Activated CD4-positive, alpha-beta T cell treated with anti-CD3 and anti-CD28 coated beads for 36 hours (primary cell): ENCODE data around the gene RC3H1. TPM values are rescaled to one million over a fixed set of nuclear protein-coding genes. Genes with fewer than 3 reads are reported as not detected.
A peak's percentile ranks its signal among the peaks of the same experiment; 100 is the strongest.

ENCODE experiments used
- ATAC-seq: fragments of 200-7000 bp; cut with Tn5 transposase; one replicate; pipeline ENCODE4 v1.10.0; 2021; ENCODE audit warnings: mild to moderate bottlenecking, moderate library complexity
- CTCF ChIA-PET: fragments of 350-600 bp; sonication (Branson Sonifier 250); formaldehyde crosslinking; loops from one replicate; lab custom pipeline; 2021; ENCODE audit warnings: antibody characterized with exemption; lab: Charles Lee
- POLR2A ChIA-PET: fragments of 350-600 bp; sonication (Branson Sonifier 250); formaldehyde crosslinking; loops from one replicate; lab custom pipeline; 2021; ENCODE audit warnings: antibody characterized with exemption, inconsistent platforms; lab: Charles Lee
- DNase-seq: peaks from one replicate; pipeline ENCODE4 v3.0.0-alpha.2; 2020
- H3K27ac Mint-ChIP-seq: one replicate; pipeline ENCODE4 v1.8.0; 2021; ENCODE audit warnings: mixed read lengths
- H3K27me3 Mint-ChIP-seq: one replicate; pipeline ENCODE4 v1.8.0; 2021; ENCODE audit warnings: mixed read lengths
- H3K36me3 Mint-ChIP-seq: one replicate; pipeline ENCODE4 v1.8.0; 2021; ENCODE audit warnings: low read depth, mixed read lengths
- H3K4me1 Mint-ChIP-seq: one replicate; pipeline ENCODE4 v1.8.0; 2021; ENCODE audit warnings: mixed read lengths
- H3K4me3 Mint-ChIP-seq: one replicate; pipeline ENCODE4 v1.8.0; 2021; ENCODE audit warnings: mild to moderate bottlenecking, moderate library complexity, mixed read lengths
- H3K9me3 Mint-ChIP-seq: one replicate; pipeline ENCODE4 v1.8.0; 2021; ENCODE audit warnings: low read depth, mixed read lengths
- intact Hi-C, 2 experiments: fragments of 100-400 bp; cut with DNase I in 1 of 2; cut with micrococcal nuclease in 1 of 2; formaldehyde crosslinking; loops; one replicate each; pipeline versions ENCODE4 v1.14.2 to v1.15.1; 2022 to 2024; cut with DNase I, micrococcal nuclease
- total RNA-seq, 2 experiments: library from RNA; stranded (reverse); gene quantifications; one replicate each; pipeline ENCODE4 v1.2.3, GENCODE V29; 2021

The RC3H1 gene
- total RNA-seq, 2 experiments from 2014 or later: 27.3 to 37.0 TPM

DNA sequence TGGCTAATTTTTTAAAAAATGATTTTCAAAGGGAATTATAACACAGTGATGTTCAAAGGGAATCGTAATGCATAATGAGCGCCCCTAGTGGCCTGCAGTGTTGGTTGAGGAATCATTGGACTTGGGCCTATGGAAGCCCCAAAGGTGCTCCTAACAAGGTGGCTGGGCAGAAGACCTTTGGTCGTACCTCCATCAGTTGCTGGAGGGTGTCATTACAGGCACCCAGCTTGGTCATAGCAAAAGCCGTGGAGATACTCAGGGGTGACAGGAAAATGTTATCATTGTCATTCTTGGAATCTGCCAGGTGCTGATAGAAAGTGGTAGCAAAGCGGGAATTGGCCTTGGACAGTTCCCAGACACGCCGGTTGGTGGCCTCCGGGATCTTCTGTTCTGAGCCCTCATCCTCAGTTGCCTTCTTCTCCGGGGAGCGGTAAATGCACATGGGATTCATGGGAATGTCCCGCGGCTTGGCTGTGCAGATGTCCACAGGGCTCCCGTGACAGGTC, 107.7 kb downstream of the RC3H1 start:
- Mint-ChIP-seq H3K9me3 (no peaks in the 10 kb centered on the region), H3K36me3 (peaks cover 2% of the 10 kb centered on the region), H3K4me3 (no peak overlapping the region), H3K27ac (no peak overlapping the region), H3K4me1 (no peaks in the 10 kb centered on the region), H3K27me3 (no peaks in the 10 kb centered on the region)
- intact Hi-C loops: no loop called here
- DNase-seq (peak; percentile 55), ATAC-seq (no peak)
- POLR2A ChIA-PET: no interaction called here
- CTCF ChIA-PET: interaction anchor here (0.6 to 0.9 kb wide), 2 partner anchors 16 to 50 kb away, joined by 4 read pairs; no protein-coding TSS in a partner anchor

DNA sequence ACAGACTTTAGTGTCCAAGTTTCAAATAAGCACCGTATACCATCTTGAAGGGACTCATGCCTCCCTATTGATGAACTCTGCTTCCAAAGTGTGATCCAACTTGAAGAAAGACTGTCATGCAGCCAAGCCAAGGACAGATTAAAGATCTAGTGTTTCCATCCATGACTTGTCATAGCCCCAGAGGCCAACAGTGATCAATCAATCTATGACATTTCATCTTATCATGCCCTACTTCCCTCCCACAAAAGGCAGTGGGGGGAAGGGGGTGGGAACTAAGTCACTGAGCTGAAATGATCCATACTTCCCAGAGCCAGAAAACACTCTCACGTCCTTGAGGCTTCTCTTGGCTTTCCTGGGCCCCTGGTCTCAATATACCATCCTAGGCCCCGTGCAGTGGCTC, 109.0 kb downstream of the RC3H1 start:
- no peaks in the 10 kb centered on the region for H3K4me1 Mint-ChIP-seq
- H3K9me3 Mint-ChIP-seq: no peaks in the 10 kb centered on the region
- no peak overlapping the region for H3K4me3 Mint-ChIP-seq
- no peak overlapping the region for H3K27ac Mint-ChIP-seq
- POLR2A ChIA-PET: no interaction called here
- no peaks in the 10 kb centered on the region for H3K27me3 Mint-ChIP-seq
- no peak for DNase-seq
- CTCF ChIA-PET: interaction anchor here (0.7 to 0.8 kb wide), 2 partner anchors 21 to 841 kb away, joined by 3 read pairs; no protein-coding TSS in a partner anchor
- peaks cover 6% of the 10 kb centered on the region for H3K36me3 Mint-ChIP-seq
- ATAC-seq: no peak
- intact Hi-C loops: no loop called here

DNA sequence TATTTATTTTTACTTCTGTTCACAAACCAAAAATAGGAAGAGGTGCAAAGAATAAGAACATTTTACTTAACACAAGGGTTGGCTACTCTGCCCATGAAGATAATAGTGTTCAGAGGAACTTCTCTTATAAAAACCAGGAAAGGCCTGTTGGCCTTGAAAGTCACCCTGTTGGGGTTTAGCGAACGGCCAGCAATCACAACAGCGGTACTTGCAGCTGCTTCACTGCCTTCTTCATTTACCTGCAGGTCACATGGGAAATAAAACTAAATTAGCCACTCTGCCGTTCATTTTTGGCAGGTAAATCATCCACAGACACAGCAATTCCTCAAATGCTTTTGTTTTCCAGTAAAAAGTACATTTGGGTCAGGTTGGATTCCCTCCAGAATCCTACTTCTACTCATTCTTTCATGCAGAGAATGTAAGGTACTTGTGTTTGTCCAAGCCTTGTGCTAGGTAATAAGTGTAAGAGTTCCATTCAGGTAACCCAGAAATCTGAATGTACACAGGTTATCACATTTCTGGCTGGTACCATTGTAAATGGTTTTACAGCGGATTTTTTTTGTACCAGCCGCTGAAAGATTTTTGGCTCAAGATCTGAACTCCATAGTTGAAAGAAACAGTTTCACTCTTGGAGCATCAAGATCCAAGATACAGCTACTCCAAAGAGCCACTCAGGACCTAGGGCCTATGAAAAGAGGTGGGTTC, 118.2 kb downstream of the RC3H1 start:
- Mint-ChIP-seq H3K4me3 (no peak overlapping the region), H3K4me1 (peaks cover 13% of the 10 kb centered on the region), H3K27ac (no peak overlapping the region), H3K9me3 (no peaks in the 10 kb centered on the region), H3K36me3 (no peaks in the 10 kb centered on the region), H3K27me3 (no peaks in the 10 kb centered on the region)
- CTCF ChIA-PET: no interaction called here
- no peak for DNase-seq
- no peak for ATAC-seq
- intact Hi-C loops: no loop called here
- POLR2A ChIA-PET: no interaction called here

DNA sequence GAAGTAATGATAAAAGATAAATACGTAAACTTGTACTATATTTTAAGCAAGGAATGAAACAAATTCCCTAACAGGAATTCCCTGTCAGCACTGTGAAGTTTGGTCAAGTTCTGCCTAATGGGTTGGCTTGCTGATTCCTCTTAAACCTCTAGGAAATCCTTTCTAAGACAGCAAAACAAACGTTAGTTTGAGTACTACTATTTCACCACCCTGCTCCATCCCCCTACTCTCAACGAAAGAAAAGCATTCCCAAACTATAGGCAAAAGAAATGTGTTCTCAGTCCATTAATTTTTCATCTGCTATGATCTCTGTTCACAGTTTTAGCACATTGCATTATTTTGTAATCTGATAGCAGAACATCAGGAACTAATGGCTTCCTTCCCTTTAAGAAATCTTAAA, 121.2 kb downstream of the RC3H1 start:
- POLR2A ChIA-PET: interaction anchor here (0.6 kb wide), 1 partner anchor 103 kb away, joined by 3 read pairs; no protein-coding TSS in a partner anchor
- Mint-ChIP-seq H3K4me3 (no peak overlapping the region), H3K27me3 (no peaks in the 10 kb centered on the region), H3K36me3 (no peaks in the 10 kb centered on the region), H3K27ac (no peak overlapping the region), H3K4me1 (peaks cover 13% of the 10 kb centered on the region), H3K9me3 (no peaks in the 10 kb centered on the region)
- CTCF ChIA-PET: no interaction called here
- no peak for DNase-seq
- no peak for ATAC-seq
- intact Hi-C loops: no loop called here

DNA sequence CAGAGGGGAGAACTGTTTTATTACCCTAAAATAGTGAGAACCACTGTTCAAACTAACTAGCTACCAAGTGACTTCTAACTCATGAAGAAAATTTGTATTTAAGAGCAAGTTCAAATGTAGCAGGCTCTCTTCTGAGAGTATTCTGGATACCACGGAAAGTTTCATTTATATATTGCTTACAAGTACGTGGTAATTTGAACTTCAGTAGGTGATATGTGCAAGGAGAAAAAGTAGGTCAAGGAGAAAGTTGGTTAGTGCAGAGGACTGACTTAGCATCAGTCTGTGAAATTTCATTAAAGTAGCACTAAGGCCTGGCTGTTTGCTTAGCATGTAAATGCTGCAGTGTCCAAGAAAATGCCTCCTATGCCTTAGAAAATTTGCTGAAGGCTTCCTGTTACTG, 121.7 kb downstream of the RC3H1 start:
- DNase-seq (no peak), ATAC-seq (peak; percentile 60)
- H3K27me3 Mint-ChIP-seq: no peaks in the 10 kb centered on the region
- no peak overlapping the region for H3K27ac Mint-ChIP-seq
- ChIA-PET CTCF (no interaction called here), POLR2A (no interaction called here)
- H3K36me3 Mint-ChIP-seq: no peaks in the 10 kb centered on the region
- no peaks in the 10 kb centered on the region for H3K9me3 Mint-ChIP-seq
- no peak overlapping the region for H3K4me3 Mint-ChIP-seq
- H3K4me1 Mint-ChIP-seq: peaks cover 13% of the 10 kb centered on the region
- intact Hi-C loops: no loop called here

DNA sequence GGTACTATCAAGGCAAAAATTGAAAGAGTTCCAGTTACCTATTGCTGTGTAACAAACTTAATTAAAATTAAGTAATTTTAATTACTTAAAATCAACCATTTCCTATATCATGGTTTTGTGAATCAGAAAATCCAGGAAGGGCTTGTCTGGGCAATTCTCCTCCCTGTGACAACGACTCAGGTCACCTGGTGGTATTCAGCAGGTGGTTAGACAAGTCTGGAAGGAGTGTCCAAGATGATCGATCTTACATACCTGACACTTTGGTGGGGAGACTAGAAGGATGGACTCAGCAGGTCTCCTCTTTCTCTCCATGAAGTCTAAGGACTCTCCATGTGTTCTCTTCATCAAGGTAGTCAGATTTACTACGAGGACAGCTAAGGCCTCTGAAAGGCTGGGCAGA, 128.0 kb downstream of the RC3H1 start:
- H3K36me3 Mint-ChIP-seq: peaks cover 24% of the 10 kb centered on the region
- ATAC-seq: no peak
- CTCF ChIA-PET: no interaction called here
- DNase-seq: no peak
- POLR2A ChIA-PET: no interaction called here
- H3K9me3 Mint-ChIP-seq: no peaks in the 10 kb centered on the region
- H3K27ac Mint-ChIP-seq: no peak overlapping the region
- H3K27me3 Mint-ChIP-seq: no peaks in the 10 kb centered on the region
- no peak overlapping the region for H3K4me3 Mint-ChIP-seq
- intact Hi-C loops: no loop called here
- peaks cover 3% of the 10 kb centered on the region for H3K4me1 Mint-ChIP-seq

DNA sequence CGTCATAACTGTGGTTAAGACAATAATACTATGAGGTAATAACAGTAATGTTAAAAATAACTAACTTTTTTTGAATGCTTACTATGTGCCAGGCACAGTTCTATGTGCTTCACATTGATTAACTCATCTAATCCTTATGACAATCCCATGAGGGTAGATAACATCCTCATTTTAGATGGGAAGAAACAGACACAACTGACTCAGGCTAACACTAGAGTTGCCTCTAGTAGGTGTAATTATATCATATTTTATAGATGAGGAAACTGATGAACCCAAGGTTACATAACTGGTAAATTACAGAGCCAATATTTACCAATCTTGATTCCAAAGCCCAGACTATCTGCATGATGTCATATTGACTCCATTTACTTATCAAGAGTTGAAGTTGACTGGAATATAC, 128.5 kb downstream of the RC3H1 start:
- no peaks in the 10 kb centered on the region for H3K9me3 Mint-ChIP-seq
- intact Hi-C loops: no loop called here
- H3K4me1 Mint-ChIP-seq: peaks cover 3% of the 10 kb centered on the region
- no peak overlapping the region for H3K4me3 Mint-ChIP-seq
- CTCF ChIA-PET: no interaction called here
- H3K36me3 Mint-ChIP-seq: peaks cover 25% of the 10 kb centered on the region
- DNase-seq (no peak), ATAC-seq (no peak)
- H3K27me3 Mint-ChIP-seq: no peaks in the 10 kb centered on the region
- no peak overlapping the region for H3K27ac Mint-ChIP-seq
- POLR2A ChIA-PET: no interaction called here

DNA sequence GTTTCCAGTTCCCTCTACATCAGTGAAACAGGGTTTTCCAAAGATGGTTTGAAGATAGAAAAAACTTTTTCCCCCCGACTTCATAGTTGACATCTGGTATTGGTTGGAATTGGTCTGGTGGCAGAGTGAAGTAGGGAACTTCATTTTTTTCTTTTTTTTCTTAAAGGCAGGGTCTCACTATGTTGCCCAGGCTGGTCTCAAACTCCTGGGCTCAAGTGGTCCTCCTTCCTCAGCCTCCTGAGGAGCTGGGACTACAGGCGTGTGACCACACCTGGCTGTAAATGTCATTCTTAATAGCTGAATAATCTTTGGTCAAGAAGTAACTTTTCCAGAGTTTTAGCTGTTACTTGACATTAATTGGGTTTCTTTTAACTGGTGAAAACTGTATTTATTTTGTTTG, 132.3 kb downstream of the RC3H1 start:
- DNase-seq (no peak), ATAC-seq (no peak)
- Mint-ChIP-seq H3K27ac (no peak overlapping the region), H3K4me1 (peaks cover 22% of the 10 kb centered on the region), H3K36me3 (peaks cover 48% of the 10 kb centered on the region), H3K27me3 (no peaks in the 10 kb centered on the region), H3K9me3 (no peaks in the 10 kb centered on the region), H3K4me3 (no peak overlapping the region)
- ChIA-PET CTCF (interaction anchor here (0.7 to 1.0 kb wide), 2 partner anchors 63 to 1963 kb away, joined by 3 read pairs; no protein-coding TSS in a partner anchor), POLR2A (interaction anchor here (0.6 kb wide), 1 partner anchor 132 kb away, joined by 6 read pairs; the partner anchor contains the start of gene RC3H1)
- intact Hi-C loops: no loop called here

DNA sequence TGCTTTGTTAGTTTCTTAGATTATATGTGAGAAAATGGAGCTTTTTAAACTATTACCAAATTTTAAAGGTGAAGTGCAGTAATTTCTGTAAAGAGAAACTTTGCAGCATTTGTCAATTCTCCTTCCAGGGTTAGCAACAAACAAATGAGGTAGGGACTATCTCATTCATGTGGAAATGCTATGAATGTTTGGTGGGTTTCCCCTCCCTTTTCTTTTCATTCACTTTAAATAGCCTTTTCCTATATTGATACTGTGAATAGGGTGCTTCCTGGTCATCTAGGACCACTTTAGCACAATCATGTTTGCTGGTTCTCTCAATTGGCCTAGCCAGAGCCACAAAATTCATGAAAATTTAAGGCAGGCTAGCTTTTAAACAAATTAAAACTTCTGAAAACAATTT, 133.4 kb downstream of the RC3H1 start:
- H3K36me3 Mint-ChIP-seq: peaks cover 44% of the 10 kb centered on the region
- ChIA-PET CTCF (interaction anchor here (0.6 to 1.1 kb wide), 4 partner anchors 10 to 329 kb away, joined by 3 to 4 read pairs (median 3); no protein-coding TSS in a partner anchor), POLR2A (interaction anchor here (1.2 kb wide), 1 partner anchor 265 kb away, joined by 3 read pairs; no protein-coding TSS in a partner anchor)
- peaks cover 22% of the 10 kb centered on the region for H3K4me1 Mint-ChIP-seq
- H3K9me3 Mint-ChIP-seq: no peaks in the 10 kb centered on the region
- no peak for DNase-seq
- intact Hi-C loops: no loop called here
- H3K27ac Mint-ChIP-seq: no peak overlapping the region
- H3K27me3 Mint-ChIP-seq: no peaks in the 10 kb centered on the region
- no peak overlapping the region for H3K4me3 Mint-ChIP-seq
- ATAC-seq: no peak

DNA sequence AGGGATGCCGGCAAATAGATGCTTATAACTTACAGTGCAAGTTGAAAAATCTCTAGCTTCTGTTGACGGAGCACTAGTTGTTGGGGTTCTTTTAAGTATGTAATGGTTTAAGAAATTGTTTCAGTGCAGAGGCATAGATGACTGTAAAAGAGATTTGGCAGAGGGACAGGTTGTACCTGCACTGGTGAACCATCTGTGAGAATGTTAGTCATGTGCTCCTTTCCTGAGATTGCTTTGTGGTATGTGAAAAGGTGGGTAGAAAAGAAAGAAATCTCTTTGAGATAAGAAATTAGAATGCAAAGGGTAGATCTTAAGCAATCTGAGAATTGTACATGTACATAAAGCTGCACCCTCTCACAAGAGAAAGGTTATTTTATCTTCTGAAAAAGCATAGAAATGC, 134.5 kb downstream of the RC3H1 start:
- ChIA-PET POLR2A (interaction anchor here (1.2 kb wide), 1 partner anchor 19 kb away, joined by 6 read pairs; the partner anchor contains the start of gene ZBTB37), CTCF (interaction anchor here (0.7 to 1.1 kb wide), 3 partner anchors 18 to 466 kb away, joined by 3 read pairs; no protein-coding TSS in a partner anchor)
- H3K36me3 Mint-ChIP-seq: peaks cover 41% of the 10 kb centered on the region
- no peak overlapping the region for H3K4me3 Mint-ChIP-seq
- intact Hi-C loops: no loop called here
- H3K27me3 Mint-ChIP-seq: no peaks in the 10 kb centered on the region
- H3K9me3 Mint-ChIP-seq: no peaks in the 10 kb centered on the region
- H3K4me1 Mint-ChIP-seq: peaks cover 22% of the 10 kb centered on the region
- H3K27ac Mint-ChIP-seq: peak overlapping the region; percentile 33
- DNase-seq: no peak
- ATAC-seq: peak; percentile 82

DNA sequence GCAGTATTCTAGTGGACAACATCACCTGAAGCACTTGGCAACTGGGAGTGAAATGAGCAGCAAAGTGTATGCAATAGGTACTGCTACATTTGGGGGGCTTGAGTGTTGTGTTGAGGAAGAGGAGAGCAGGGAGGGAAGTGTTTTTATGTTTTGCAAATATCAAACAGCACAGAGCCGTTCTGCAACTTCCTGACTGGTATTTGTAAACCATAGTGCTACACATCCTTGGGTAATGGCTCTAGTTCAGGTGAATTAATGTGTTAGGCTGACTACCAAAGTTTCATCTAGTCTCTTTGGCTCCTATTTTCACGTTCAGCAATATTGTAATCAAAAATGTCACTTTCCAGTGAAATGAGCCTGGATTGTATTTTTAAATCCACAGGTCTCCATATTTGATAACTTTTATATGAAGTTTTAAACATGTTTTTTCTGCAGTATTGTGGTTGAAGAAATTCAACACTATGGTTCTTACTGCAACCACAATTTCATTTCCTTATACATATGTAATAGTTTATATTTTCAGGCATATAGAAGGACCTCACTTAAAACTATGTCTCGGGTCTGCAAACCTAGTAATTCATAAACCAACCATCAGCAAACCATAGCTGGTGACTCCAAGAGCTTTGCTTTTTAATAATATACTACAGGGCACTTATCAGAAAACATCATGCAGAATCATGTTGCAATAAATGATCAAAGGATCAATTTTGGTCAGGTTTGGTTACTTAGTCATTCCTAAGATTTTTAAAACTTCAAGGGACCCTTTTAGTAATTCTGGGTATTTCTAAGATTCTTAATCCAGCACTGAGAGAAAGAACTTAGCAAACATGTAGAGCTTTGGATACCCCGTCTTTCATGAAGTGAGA, 135.2 kb downstream of the RC3H1 start:
- peaks cover 41% of the 10 kb centered on the region for H3K36me3 Mint-ChIP-seq
- no peaks in the 10 kb centered on the region for H3K9me3 Mint-ChIP-seq
- CTCF ChIA-PET: interaction anchor here (0.7 to 1.0 kb wide), 2 partner anchors 18 to 466 kb away, joined by 3 read pairs; no protein-coding TSS in a partner anchor
- H3K27ac Mint-ChIP-seq: peak overlapping the region; percentile 33
- ATAC-seq (peak; percentile 39), DNase-seq (no peak)
- no peaks in the 10 kb centered on the region for H3K27me3 Mint-ChIP-seq
- POLR2A ChIA-PET: interaction anchor here (1.2 kb wide), 1 partner anchor 19 kb away, joined by 6 read pairs; the partner anchor contains the start of gene ZBTB37
- H3K4me3 Mint-ChIP-seq: no peak overlapping the region
- intact Hi-C loops: no loop called here
- peaks cover 22% of the 10 kb centered on the region for H3K4me1 Mint-ChIP-seq
